G401 (cell line): Measurements from ENCODE around the gene C19orf33. TPM values are rescaled to one million over a fixed set of nuclear protein-coding genes. Genes with fewer than 3 reads are reported as not detected.
A peak's percentile ranks its signal among the peaks of the same experiment; 100 is the strongest.
"Not testable (repeated sequence)": the region's sequence is repeated elsewhere in the genome, so short reads cannot be mapped to it uniquely, and the experiment has no call there.

Experiments
- DNase-seq: peaks from one replicate; pipeline ENCODE4 v3.0.0-alpha.2; 2015; ENCODE audit warnings: low spot score
- in situ Hi-C: cut with HindIII; loops from 2 replicates; pipeline ENCODE4 v1.10.0; 2016; ENCODE audit warnings: low sequenced_read_pairs, mixed read lengths
- total RNA-seq: library from RNA; depleted of rRNA; stranded (reverse); fragments of >200 nt; shearing (Covaris generic); gene quantifications from 2 replicates; pipeline ENCODE4 v1.2.3, GENCODE V29; 2014; rRNA removed

C19orf33 gene
- total RNA-seq, 1 experiment from 2014 or later = not detected

GRCh38 chr19:38329651-38330050, 25.6 kb downstream of the C19orf33 start:
- in situ Hi-C loops = no loop called here
- no peak for DNase-seq

DNA sequence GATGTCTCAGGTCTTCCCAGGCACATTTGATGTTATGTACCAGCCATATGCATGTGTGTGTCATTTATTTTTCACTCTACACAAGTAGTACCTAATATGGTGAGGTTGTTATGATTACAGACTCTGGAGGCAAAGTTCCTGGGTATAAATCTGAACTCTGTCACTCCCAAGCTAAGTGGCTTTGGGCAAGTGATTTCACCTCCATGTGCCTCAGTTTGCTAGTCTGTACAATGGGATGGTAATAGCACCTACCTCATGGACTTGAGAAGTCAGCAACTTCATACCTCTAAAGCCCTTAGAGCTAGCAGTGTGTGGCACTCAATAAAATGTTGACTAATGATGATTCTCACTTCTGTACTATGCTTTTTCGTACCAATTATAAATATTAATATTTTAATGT, 27.7 kb downstream of the C19orf33 start:
- in situ Hi-C loops = no loop called here
- DNase-seq = no peak

DNA sequence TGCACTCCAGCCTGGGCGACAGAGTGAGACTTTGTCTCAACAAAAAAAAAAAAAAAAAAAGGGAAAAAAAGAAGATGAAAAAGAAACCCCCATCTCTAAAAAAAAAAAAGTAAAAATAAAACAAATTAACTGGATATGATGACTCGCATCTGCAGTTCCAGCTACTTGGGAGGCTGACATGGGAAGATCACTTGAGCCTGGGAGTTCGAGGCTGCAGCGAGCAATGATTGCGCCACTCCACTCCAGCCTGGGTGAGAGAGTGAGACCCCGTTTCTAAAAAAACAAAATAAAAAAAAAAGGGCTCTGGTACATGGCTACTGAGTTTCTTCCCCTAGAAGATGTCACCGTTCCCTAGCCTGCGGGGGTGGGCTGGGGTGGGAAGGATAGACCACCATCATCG, 29.2 kb downstream of the C19orf33 start:
- DNase-seq = no peak
- in situ Hi-C loops = no loop called here

- peak; percentile 94 for DNase-seq
- in situ Hi-C loops = no loop called here
Observed at GRCh38 chr19:38335949-38336637, 32.0 kb downstream of the C19orf33 start.

DNA sequence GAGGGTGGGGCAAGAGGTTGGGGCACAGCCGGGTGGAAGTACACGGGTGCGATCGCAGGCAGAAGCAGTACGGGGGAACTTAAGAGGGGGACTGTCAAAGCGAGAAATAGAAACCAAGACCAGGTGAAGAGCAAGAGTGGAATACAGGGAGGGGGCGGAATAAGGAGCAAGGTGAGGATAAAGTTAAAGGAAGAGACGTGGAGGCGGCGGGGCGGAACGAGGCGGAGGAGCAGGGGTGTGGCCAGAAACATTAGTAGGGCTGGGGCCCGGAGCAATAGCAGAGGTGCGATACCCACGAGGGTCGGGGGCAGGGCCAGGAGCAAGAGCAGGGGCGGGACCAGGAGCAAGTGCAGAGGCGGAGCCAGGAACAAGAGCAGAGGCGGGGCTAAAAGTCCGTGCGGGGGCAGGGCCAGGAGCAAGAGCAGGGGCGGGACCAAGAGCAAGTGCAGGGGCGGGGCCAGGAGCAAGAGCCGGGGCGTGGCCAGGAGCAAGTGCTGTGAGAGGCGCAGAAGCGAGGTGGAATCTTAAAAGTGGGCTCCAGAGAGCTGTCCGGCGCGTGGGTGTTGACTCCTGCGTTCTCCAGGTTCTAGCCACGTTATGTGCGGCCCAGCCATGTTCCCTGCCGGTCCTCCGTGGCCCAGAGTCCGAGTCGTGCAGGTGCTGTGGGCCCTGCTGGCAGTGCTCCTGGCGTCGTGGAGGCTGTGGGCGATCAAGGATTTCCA, 32.7 kb downstream of the C19orf33 start:
- in situ Hi-C loops = no loop called here

GRCh38 chr19:38337360-38337653, 33.3 kb downstream of the C19orf33 start:
- DNase-seq = no peak
- in situ Hi-C loops = no loop called here

More for the DNA sequence above, 32.7 kb downstream of the C19orf33 start:
- DNase-seq = peak; percentile 95

DNA sequence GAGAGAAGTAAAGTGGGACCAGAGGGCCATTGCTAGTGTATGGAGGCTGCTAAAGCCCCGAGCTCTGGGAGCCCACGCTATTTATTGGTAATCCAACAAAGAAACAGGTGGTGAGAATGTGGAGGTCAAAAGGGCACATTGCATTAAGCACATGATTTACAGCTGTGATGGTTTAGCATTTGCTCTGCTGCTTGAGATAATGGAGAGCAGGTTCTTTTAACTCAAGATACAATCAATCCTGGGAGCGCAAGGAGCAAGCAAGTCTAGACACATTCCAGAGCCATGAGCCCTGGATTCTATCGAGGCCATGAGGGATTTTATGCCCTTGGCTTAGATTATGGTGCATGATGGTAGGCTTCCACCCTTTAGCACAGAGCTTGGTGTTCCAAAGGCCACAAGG, 35.0 kb downstream of the C19orf33 start:
- in situ Hi-C loops, DNase-seq: not testable (repeated sequence)

- in situ Hi-C loops = no loop called here
- no peak for DNase-seq
Observed at GRCh38 chr19:38340927-38341326, 36.9 kb downstream of the C19orf33 start.

- no peak for DNase-seq
- in situ Hi-C loops = no loop called here
Observed at GRCh38 chr19:38346837-38347236, 42.8 kb downstream of the C19orf33 start.

DNA sequence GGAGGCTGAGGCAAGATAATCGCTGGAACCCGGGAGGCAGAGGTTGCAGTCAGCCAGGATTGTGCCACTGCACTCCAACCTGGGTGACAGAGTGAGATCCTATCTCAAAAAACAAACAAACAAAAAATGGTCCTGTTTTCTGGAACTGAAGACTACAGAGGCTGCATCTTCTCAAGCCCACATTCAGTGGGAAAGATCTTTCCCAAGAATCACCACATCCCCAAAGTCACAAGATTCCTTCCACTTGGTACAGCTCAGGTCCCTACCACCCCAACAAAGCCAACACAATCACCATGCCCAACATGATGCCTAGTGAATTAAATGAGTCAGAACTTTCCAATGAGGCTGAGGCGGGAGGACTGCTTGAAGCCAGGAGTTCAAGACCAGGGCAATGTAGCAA, 46.8 kb downstream of the C19orf33 start:
- in situ Hi-C loops = no loop called here
- DNase-seq = no peak

GRCh38 chr19:38351865-38352395, 47.9 kb downstream of the C19orf33 start:
- in situ Hi-C loops = no loop called here
- DNase-seq = no peak

- DNase-seq = peak; percentile 18
- in situ Hi-C loops = no loop called here
Observed at GRCh38 chr19:38352611-38353010, 48.6 kb downstream of the C19orf33 start.

Other genes starting within 250 kb of the C19orf33 start
- 1.9 and 7.0 TPM in 2 replicates for gene DPF1, start 80.0 kb upstream of the C19orf33 start, total RNA-seq
- 31.7 and 68.9 TPM in 2 replicates for gene PPP1R14A, start 47.9 kb upstream of the C19orf33 start, total RNA-seq
- gene SPINT2, start 39.7 kb upstream of the C19orf33 start, total RNA-seq = 240 and 383 TPM in 2 replicates
- 114 TPM in 2 replicates for gene YIF1B, start 11.7 kb downstream of the C19orf33 start, total RNA-seq
- 1.2 and 1.4 TPM in 2 replicates for gene KCNK6, start 15.6 kb downstream of the C19orf33 start, total RNA-seq
- gene CATSPERG, start 31.6 kb downstream of the C19orf33 start, total RNA-seq = 0.88 and 6.9 TPM in 2 replicates
- 518 and 528 TPM in 2 replicates for gene PSMD8, start 70.3 kb downstream of the C19orf33 start, total RNA-seq
- 0.78 TPM in 1 of 2 replicates, not detected in the other for gene GGN, start 83.8 kb downstream of the C19orf33 start, total RNA-seq
- gene SPRED3, start 84.4 kb downstream of the C19orf33 start, total RNA-seq = 2.0 and 6.8 TPM in 2 replicates
- 15.9 and 23.5 TPM in 2 replicates for gene FAM98C, start 98.8 kb downstream of the C19orf33 start, total RNA-seq
- not detected in 2 replicates for gene RASGRP4, start 122.0 kb downstream of the C19orf33 start, total RNA-seq
- 0.27 and 0.31 TPM in 2 replicates for gene RYR1, start 129.4 kb downstream of the C19orf33 start, total RNA-seq